ENCODE results near the gene CLRN1.

GRCh38 chr3:151015767-151016477 lies 43.4 kb upstream of the CLRN1 start:
- TF ChIP-seq ASH2L (IDR thresholded peaks at IDR 0.05; ENCODE audit: insufficient read length, low read depth, low read length) (no peak), POLR2AphosphoS5 (IDR thresholded peaks at IDR 0.05; ENCODE audit: low read depth, low read length) (no peak), IKZF1 (IDR thresholded peaks at IDR 0.05) (no peak), ELF4 (CRISPR knock-in tag; IDR thresholded peaks at IDR 0.05; ENCODE audit: borderline replicate concordance) (no peak), RARA (CRISPR knock-in tag; IDR thresholded peaks at IDR 0.05) (no peak), HDAC2 (CRISPR knock-in tag; IDR thresholded peaks at IDR 0.05) (no peak), BCL3 (CRISPR knock-in tag; IDR thresholded peaks at IDR 0.05) (no peak)

All from HepG2 (cell line).